H7 (cell line): ENCODE measurements around the gene LRRC74A. TPM values are rescaled to one million over a fixed set of nuclear protein-coding genes. Genes with fewer than 3 reads are reported as not detected.
"Not testable (repeated sequence)": the region's sequence is repeated elsewhere in the genome, so short reads cannot be mapped to it uniquely, and the experiment has no call there.

Source experiments
- DNase-seq: peaks from one replicate; pipeline ENCODE4 v3.0.0; 2012
- H3K27me3 ChIP-seq: 2 replicates; pipeline ENCODE4 v1.6.0; 2011; ENCODE audit warnings: mild to moderate bottlenecking, low read length; ENCODE audit not compliant: control insufficient read depth, insufficient read depth
- H3K36me3 ChIP-seq: replicated peaks from 2 replicates; pipeline ENCODE4 v1.5.1; 2011; ENCODE audit warnings: low read length; ENCODE audit not compliant: control insufficient read depth, insufficient read depth
- H3K4me3 ChIP-seq: 2 replicates; pipeline ENCODE4 v1.5.1; 2011; ENCODE audit warnings: low read depth, mild to moderate bottlenecking, control low read depth, low read length, moderate library complexity; ENCODE audit not compliant: insufficient read depth
- total RNA-seq: library from RNA; depleted of rRNA; stranded (reverse); fragments of >200 nt; shearing (Covaris generic); gene quantifications from 2 replicates; pipeline ENCODE4 v1.2.3, GENCODE V29; 2014

LRRC74A gene
- total RNA-seq, 1 experiment from 2014 or later = not detected

GRCh38 chr14:76877871-76878270, 51.7 kb downstream of the LRRC74A start:
- Histone ChIP-seq H3K4me3 (no peak overlapping the region), H3K36me3 (no peaks in the 10 kb centered on the region), H3K27me3 (no peaks in the 10 kb centered on the region)
- no peak for DNase-seq

DNA sequence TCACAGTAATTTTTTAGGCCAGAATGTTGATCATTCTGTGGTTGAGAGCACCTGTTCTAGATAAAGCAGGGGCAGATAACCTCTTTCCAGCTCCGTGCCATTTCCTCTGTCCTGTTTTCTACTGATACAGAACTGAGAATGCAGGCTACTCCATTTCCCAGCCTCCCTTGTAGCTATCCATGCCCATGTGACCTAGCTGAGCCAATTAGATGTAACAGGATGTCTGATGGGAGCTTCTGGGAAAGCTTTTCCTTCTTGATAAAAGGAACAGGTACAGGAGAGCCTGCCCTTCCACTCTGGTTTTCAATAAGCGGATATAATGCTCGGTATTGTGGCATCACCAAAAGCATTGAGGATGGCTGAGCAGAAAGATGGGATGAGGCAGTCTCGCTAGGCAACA, 54.2 kb downstream of the LRRC74A start:
- DNase-seq = no peak
- no peak overlapping the region for H3K4me3 ChIP-seq
- H3K27me3 ChIP-seq = no peaks in the 10 kb centered on the region

GRCh38 chr14:76881348-76881747, 55.1 kb downstream of the LRRC74A start:
- DNase-seq = no peak
- Histone ChIP-seq H3K4me3 (no peak overlapping the region), H3K27me3 (no peaks in the 10 kb centered on the region), H3K36me3 (no peaks in the 10 kb centered on the region)

More for the DNA sequence above, 54.2 kb downstream of the LRRC74A start:
- H3K36me3 ChIP-seq = no peaks in the 10 kb centered on the region

GRCh38 chr14:76882651-76883050, 56.4 kb downstream of the LRRC74A start:
- Histone ChIP-seq H3K36me3 (no peaks in the 10 kb centered on the region), H3K4me3 (no peak overlapping the region), H3K27me3 (no peaks in the 10 kb centered on the region)
- DNase-seq = no peak

- Histone ChIP-seq H3K4me3 (no peak overlapping the region), H3K36me3 (no peaks in the 10 kb centered on the region), H3K27me3 (no peaks in the 10 kb centered on the region)
- DNase-seq = no peak
These were observed 57.2 kb downstream of the LRRC74A start for GRCh38 chr14:76883447-76883846.

DNA sequence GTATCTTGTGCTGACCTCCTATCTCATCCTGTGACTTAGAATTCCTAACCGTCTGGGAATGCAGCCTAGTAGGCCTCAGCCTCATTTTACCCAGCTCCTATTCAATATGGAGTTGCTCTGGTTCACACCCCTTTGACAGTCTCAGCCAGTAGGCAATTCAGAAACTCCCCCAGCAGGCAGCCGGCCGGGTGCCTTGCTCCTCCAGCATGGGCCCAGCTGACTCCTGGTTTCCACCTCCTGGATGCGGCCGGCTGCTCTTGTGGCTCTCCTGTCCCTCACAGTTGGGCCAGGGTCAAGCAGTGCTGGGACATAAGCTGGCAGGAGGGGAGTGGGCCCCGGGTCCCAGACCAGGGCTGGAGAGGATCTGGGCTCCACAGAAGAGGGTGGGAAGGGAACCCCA, 58.2 kb downstream of the LRRC74A start:
- H3K27me3 ChIP-seq = no peaks in the 10 kb centered on the region
- H3K4me3 ChIP-seq = no peak overlapping the region
- DNase-seq = peak; percentile 44
- H3K36me3 ChIP-seq = no peaks in the 10 kb centered on the region

- no peaks in the 10 kb centered on the region for H3K27me3 ChIP-seq
- no peak overlapping the region for H3K4me3 ChIP-seq
- peak; percentile 75 for DNase-seq
- no peaks in the 10 kb centered on the region for H3K36me3 ChIP-seq
These were observed 58.7 kb downstream of the LRRC74A start for GRCh38 chr14:76884853-76885276.

DNA sequence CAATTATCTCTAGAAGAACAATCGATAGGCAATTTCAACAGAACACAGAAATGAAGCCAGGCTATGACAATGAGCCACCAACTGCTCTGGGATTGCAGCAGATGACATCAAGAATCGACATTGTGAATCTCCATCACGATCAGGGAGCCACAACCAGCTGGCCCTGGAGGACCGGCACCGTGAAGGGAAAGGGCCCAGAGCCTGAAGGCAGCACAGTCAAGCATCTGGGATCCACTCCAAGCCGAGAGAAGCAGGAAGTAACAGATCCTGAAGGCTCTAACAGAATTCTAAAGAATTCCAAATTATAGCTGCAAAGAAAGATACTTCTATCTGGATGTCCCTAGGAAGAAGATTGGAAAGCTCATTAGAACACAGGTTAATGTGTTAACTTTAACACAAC, 61.0 kb downstream of the LRRC74A start:
- no peak for DNase-seq
- Histone ChIP-seq H3K4me3 (no peak overlapping the region), H3K36me3 (no peaks in the 10 kb centered on the region), H3K27me3 (no peaks in the 10 kb centered on the region)

DNA sequence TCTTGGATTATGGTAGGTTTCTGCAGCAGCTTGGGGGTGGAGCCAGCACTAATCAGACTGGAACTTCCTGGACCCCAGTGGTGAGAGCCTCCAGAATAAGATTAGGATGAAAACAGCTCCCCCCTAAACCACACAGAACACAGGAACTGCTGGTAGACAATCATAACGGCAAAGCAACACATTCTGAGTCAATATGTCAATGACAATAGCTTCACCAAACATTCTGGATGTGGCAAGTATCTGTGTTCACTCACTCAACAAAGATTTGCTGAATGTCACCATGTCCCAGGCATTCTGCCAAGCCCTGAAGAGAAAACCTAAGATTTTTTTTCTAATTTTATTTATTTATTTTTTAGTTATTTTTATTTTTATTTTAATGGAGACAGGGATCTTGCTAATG, 65.2 kb downstream of the LRRC74A start:
- no peak overlapping the region for H3K4me3 ChIP-seq
- no peaks in the 10 kb centered on the region for H3K36me3 ChIP-seq
- DNase-seq = no peak
- H3K27me3 ChIP-seq = no peaks in the 10 kb centered on the region

DNA sequence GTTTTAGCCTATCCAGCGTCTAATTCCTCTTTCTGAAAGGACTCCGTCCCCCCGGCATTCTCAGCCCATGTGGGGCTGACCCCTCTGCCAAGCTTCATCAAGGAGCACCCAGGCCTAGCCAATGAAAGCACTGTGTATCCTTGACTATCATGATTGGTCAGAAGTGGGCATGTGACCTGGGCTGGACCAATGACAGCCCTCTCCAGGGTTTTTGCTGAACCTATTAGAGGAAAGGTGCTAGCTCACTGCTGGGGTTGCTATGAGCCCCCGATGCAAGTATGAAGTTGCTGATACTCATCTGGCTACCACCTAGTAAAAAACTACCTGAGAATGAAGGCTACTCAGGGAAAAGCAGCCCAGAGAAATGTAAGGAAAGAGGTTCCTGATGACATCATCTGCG, 68.1 kb downstream of the LRRC74A start:
- H3K36me3 ChIP-seq = no peaks in the 10 kb centered on the region
- no peak overlapping the region for H3K4me3 ChIP-seq

DNA sequence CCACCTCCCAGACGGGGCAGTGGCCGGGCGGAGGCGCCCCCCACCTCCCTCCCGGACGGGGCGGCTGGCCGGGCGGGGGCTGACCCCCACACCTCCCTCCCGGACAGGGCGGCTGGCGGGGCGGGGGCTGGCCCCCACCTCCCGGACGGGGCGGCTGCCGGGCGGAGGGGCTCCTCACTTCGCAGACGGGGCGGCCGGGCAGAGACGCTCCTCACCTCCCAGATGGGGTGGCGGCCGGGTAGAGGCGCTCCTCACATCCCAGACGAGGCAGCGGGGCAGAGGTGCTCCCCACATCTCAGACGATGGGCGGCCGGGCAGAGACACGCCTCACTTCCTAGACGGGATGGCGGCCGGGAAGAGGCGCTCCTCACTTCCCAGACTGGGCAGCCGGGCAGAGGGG, 71.8 kb downstream of the LRRC74A start:
- not testable (repeated sequence) for H3K4me3 ChIP-seq, H3K27me3 ChIP-seq

More for the DNA sequence above, 68.1 kb downstream of the LRRC74A start:
- peak; percentile 57 for DNase-seq
- H3K27me3 ChIP-seq = no peaks in the 10 kb centered on the region

GRCh38 chr14:76900682-76901081, 74.5 kb downstream of the LRRC74A start:
- no peak for DNase-seq
- Histone ChIP-seq H3K36me3 (no peaks in the 10 kb centered on the region), H3K27me3 (no peaks in the 10 kb centered on the region), H3K4me3 (no peak overlapping the region)

More for the DNA sequence above, 71.8 kb downstream of the LRRC74A start:
- DNase-seq, H3K36me3 ChIP-seq: not testable (repeated sequence)

GRCh38 chr14:76901171-76902055, 75.2 kb downstream of the LRRC74A start:
- DNase-seq = no peak
- Histone ChIP-seq H3K4me3 (no peak overlapping the region), H3K27me3 (no peaks in the 10 kb centered on the region), H3K36me3 (no peaks in the 10 kb centered on the region)

- Histone ChIP-seq H3K36me3 (no peaks in the 10 kb centered on the region), H3K4me3 (no peak overlapping the region), H3K27me3 (no peaks in the 10 kb centered on the region)
- DNase-seq = no peak
These were observed 76.4 kb downstream of the LRRC74A start for GRCh38 chr14:76902591-76902990.

GRCh38 chr14:76904100-76904739, 78.0 kb downstream of the LRRC74A start:
- no peak for DNase-seq
- Histone ChIP-seq H3K27me3 (no peaks in the 10 kb centered on the region), H3K4me3 (no peak overlapping the region), H3K36me3 (no peaks in the 10 kb centered on the region)
